ENCODE data around the gene ZNF280B.

ZNF280B gene

DNA sequence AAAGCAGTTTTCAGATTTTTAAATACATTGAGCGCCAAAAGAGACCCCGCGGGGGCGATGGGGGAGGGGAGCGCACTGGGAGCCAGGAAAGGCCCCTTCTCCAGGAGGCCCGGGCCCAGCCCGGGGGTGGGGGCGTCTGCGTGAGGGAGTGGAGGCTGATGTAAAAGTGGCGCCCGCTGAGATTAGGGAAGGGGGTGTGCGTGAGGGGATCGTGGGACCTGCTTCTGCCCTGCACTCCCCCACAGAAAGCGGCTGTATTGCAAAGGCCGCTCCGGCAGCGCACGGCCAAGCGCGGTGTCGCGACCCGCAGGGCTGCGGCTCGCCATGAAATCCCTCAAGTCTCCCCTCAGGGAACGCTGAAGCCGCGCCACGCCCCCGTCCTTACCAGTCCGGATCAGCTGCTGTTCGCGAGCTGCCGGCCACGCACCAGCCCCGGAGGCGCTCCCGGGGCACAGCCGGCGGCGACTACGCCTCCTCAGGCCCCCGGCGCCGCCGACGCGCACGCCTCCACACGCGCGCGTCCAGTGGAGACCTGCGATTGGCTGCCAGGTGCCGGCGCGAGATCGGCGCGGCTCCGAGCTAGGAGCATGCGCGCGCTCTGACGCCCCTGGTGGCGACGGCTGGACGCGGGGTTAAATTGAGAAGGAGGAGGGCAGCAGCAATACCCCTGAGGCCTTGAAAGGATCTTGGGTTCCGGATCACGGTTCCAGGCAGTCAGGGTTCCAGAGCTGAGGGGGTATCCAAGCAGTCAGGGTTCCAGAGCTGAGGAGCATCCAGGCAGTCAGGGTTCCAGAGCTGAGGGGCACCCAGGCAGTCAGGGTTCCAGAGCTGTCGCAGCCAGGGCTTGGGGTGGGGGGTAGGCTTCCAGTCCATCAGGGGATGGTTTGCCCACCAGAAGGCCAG, at the start of gene ZNF280B:
ZNF280B (minus strand) TSS at position 469 of the 903 bp plus-strand sequence. CDS start 19,344 bp downstream, outside the sequence.
- peak; percentile 93 for DNase-seq

- DNase-seq: no peak
Measured at GRCh38 chr22:22556995-22557925, 48.7 kb upstream of the ZNF280B start.

DNA sequence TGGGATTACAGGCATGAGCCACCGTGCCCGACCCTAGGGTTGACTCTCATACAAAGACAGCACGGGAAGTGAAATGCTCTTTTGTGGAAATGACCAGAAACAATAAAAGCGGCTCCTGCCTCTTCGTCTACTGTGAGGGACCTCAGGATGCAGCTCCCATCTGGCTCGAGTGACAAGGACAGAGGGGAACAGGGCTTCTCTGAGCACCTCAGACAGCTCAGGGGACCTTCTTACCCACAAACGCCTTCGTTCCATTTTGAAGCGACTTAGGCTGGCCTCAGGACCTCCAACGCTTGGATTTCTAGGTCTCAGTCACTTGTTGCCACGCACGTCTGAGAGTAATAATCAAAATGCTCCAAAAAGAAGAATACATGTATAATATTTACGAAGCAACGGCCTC, 48.0 kb upstream of the ZNF280B start:
- no peak for DNase-seq

DNA sequence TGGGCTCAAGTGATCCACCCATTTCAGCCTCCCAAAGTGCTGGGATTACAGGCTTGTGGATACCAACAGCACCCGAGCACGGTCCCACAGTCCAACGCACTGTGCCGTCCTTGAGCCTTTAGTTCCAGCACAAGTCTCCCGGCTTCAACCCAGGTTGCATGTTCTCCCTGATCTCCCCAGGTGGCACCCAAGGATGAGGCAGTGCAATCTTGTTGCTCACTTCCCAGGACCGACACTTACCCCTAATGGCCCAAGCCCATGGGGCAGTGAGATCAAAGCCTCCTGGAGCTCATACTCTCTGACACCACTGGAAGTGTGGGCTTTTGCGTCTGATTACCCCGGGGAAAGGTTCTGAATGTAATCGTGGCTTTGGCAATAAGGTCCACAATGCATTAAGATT, 47.1 kb upstream of the ZNF280B start:
- no peak for DNase-seq

GRCh38 chr22:22554587-22555284, 46.2 kb upstream of the ZNF280B start:
- DNase-seq: no peak

- no peak for DNase-seq
Measured at GRCh38 chr22:22553735-22554586, 45.4 kb upstream of the ZNF280B start.

DNA sequence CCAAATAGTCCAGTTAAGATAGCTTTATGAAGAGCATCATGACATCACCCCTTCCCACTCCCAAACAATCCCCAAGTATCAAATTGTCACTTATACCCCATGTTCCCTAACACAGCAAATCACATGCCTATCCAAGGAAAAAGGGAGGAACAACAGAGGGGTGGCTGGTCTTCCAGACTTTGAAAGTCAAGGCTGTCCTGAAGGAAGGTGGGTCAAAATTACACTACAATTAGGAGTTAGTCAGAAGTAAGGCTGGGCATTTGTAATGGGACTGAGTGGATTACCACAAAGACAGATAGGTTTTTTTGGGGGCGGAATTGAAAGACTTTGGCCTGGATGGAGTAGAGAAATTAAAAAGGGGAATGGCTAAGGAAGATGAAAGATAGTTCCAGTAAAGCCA, 44.6 kb upstream of the ZNF280B start:
- no peak for DNase-seq

DNA sequence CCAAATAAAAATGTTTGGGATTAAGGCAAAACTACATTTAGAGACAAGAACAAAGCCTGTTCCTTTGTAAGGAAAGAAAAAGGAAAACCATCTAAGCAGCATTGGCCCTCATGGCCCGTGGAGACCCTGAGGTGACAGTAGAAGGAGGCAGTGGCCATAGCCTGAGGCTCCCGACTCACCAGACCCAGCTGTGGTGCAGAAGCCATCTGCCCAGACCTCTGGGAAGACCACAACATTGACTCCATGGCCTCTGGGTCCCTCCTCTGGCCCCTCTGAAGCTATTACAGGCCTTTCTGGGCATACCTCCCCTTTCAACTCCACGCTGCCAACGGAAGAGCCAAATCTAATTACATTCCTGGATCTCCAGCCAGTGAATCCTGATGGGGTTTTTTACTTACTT, 44.1 kb upstream of the ZNF280B start:
- DNase-seq: no peak

DNA sequence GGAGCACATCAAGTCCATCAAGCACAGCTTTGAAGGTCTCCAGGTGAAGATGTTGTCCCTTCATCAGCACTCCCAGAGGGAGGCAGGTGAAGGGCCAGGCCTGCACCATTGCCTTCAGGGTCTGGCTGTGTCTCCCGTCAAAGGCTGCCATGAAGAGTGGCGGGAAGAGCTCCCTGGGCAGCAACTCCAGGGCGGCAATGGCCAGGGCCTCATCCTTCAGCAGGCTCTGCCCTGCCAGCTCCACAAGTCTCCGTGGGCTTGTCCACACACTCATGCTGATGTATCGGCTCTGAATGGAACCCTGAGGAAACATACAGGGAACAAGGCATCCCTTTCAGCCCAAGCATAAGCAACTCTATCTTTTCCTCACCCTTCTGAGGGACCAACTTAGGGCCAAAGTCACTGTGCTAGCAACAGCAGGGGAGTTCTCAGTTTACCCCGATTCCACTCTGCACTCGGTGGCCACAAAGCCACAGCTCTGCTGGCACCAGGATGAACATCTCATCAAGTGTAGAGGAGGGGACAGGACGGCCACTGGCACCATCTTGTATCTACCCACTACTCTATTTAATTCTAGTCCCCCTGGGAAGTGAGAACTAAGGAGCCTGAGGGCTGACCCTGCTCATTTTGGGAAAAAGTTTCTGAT, 42.4 kb upstream of the ZNF280B start:
- DNase-seq: no peak

DNA sequence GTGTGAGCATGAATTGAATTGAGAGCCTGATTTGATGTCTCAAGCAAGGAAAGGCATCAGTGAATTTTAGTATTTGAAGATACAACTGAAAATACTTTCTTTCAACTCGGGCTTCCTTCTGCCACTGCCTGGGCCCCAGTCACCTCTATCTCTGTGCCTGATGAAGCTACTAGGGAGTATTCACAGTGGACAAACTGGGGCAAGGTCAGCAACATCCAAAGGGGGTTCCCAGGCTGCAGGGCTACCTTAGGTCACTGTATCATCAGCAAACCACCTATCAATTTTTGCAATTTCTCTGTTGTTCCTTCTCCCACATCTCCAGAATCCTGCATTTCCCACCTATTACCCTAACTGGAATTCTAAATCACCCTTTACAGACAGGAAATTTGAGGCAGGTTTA, 40.4 kb upstream of the ZNF280B start:
- DNase-seq: no peak

DNA sequence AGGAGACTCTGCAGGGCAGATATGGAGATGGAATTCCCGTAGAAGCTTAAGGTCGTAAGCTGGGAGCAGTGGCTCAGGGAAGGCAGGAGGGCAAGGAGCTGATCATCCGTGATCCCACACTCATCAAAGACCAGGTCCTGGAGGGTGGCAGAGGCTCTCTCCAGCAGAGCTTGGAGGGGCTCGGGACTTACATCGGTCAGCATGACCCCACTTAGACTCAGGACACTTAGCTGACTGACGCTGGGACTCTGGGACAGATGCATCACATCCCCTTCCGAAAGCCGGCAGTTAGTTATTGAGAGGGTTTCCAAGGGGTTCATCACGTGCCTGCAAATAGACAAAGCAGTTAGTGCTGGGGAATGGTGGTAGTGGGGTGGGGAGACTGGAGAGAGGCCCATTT, 39.8 kb upstream of the ZNF280B start:
- DNase-seq: no peak

GRCh38 chr22:22547692-22548300, 39.3 kb upstream of the ZNF280B start:
- no peak for DNase-seq

- no peak for DNase-seq
Measured at GRCh38 chr22:22547226-22547625, 38.7 kb upstream of the ZNF280B start.

DNA sequence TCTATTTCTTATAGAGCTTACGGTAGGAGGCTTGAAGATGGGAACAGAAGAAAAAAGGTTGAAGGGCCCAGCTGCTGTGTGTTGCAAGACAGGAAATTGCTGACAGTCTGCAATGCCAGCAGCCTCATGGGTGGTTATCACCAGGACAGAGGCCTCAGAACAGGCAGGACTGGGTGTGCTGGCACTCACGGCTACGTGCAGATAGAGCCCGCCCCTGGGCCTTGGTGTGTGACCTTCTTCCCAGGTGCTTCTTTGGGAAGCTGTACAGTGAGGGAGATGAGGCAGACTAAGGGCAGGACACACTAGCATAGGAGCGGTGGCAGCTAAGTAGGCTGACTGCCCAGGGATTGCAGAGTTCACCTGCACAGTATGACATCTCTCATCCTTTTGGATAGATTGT, 37.9 kb upstream of the ZNF280B start:
- no peak for DNase-seq

GRCh38 chr22:22545084-22545483, 36.5 kb upstream of the ZNF280B start:
- DNase-seq: no peak

DNA sequence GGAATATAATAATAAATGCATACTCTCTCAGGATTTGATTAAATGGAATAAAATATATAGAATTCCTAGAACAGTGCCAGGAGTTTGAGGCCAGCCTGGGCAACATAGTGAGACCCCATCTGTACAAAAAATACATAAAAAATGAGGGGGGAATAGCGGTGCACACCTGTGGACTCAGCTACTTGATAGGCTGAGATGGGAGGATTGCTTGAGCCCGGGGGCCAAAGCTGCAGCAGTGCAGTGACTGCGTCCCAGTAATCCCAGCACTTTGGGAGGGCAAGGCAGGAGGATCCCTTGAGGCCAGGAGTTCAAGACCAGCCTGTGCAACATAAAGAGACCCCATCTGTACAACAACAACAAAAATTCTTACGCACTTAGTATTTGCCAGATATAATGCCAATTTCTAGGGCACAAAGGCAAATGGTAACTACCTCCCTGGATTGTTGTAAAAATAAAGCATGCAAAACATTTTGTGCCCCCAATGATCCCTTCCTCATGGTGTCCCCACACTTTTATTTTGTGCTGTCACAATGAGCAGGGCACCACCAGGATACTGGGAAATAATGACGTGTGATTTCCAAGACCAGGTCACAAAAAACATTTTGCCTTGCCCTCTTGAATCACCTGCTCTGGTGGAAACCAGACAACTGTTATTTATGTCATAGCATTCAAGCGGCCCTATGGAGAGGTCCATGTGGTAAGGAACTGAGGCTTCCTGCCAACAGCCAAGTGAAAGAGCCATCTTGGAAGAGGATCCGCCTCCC, 29.9 kb upstream of the ZNF280B start:
- DNase-seq: no peak

GRCh38 chr22:22536916-22537315, 28.4 kb upstream of the ZNF280B start:
- no peak for DNase-seq

- DNase-seq: no peak
Measured at GRCh38 chr22:22536515-22536914, 28.0 kb upstream of the ZNF280B start.

GRCh38 chr22:22535662-22536061, 27.1 kb upstream of the ZNF280B start:
- DNase-seq: no peak
